GM10248 (cell line): ENCODE measurements around the gene GATD1.
A peak's percentile ranks its signal among the peaks of the same experiment; 100 is the strongest.

Experiments used
- CTCF ChIA-PET: fragments of 300-600 bp; sonication (Branson Sonifier 250); formaldehyde crosslinking; extraction: SDS; loops from one replicate; lab custom pipeline; 2021; ENCODE audit warnings: antibody characterized with exemption; lab: Yijun Ruan, JAX
- POLR2A ChIA-PET: fragments of 350-650 bp; sonication (Branson Sonifier 250); formaldehyde crosslinking; extraction: SDS; loops from one replicate; lab custom pipeline; 2020; ENCODE audit warnings: antibody characterized with exemption; lab: Yijun Ruan, JAX
- DNase-seq: peaks from one replicate; pipeline ENCODE4 v3.0.0; 2012; ENCODE audit errors: extremely low spot score
- TF ChIP-seq, protein P1 (sequence below): IDR thresholded peaks from 2 replicates; pipeline ENCODE4 v1.5.1; 2012; ENCODE audit warnings: mild to moderate bottlenecking, low read depth; ENCODE audit errors: extremely low read depth, missing control alignments, control extremely low read depth

Gene GATD1

DNA sequence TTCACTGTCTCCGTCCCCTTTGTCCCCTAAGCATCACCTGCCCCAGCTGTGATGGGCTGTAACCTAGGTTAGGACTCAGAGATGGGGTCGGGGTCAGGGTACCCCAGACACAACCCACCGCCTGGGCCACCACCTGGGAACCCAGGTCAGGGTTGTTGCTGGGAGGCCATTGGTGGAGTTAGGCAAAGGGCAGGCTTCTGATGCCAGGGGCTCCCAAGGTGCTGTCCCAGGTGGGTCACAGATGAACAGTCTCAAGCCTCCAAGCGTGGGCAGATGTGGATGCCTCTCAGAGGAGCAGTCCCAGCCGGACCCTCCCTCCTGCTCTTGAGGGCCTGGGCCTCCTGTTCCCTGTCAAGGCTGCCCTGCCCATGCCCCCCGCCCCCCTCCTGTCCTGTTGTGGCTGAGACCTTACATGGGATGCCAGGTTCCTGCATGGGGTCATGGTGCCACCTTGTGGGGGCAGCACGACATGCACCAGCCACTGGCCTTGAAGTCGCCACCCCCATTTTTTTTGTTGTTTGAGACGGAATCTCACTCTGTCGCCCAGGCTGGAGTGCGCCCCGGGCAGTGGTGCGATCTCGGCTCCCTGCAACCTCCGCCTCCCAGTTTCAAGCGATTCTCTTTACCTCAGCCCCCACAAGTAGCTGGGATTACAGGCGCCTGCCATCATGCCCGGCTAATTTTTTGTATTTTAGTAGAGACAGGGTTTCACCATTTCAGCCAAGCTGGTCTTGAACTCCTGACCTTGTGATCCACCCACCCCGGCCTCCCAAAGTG, 12.1 kb downstream of the GATD1 start:
- CTCF ChIA-PET = interaction anchor here (0.7 to 2.7 kb wide), 9 partner anchors 9 to 246 kb away, joined by 3 to 11 read pairs (median 3); partner anchors contain the start of gene GATD1
- POLR2A ChIA-PET = no interaction called here
- TF ChIP-seq, protein P1, sequence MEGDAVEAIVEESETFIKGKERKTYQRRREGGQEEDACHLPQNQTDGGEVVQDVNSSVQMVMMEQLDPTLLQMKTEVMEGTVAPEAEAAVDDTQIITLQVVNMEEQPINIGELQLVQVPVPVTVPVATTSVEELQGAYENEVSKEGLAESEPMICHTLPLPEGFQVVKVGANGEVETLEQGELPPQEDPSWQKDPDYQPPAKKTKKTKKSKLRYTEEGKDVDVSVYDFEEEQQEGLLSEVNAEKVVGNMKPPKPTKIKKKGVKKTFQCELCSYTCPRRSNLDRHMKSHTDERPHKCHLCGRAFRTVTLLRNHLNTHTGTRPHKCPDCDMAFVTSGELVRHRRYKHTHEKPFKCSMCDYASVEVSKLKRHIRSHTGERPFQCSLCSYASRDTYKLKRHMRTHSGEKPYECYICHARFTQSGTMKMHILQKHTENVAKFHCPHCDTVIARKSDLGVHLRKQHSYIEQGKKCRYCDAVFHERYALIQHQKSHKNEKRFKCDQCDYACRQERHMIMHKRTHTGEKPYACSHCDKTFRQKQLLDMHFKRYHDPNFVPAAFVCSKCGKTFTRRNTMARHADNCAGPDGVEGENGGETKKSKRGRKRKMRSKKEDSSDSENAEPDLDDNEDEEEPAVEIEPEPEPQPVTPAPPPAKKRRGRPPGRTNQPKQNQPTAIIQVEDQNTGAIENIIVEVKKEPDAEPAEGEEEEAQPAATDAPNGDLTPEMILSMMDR = peak; percentile 77
- peak; percentile 70 for DNase-seq

- DNase-seq = no peak
- POLR2A ChIA-PET = no interaction called here
- TF ChIP-seq, protein P1 = no peak
- CTCF ChIA-PET = interaction anchor here (1.1 to 2.7 kb wide), 8 partner anchors 11 to 208 kb away, joined by 3 to 11 read pairs (median 4); partner anchors contain the start of genes GATD1 and TALDO1
Measured at GRCh38 chr11:764322-765024, 12.8 kb downstream of the GATD1 start.

- CTCF ChIA-PET = interaction anchor here (1.1 to 1.6 kb wide), 7 partner anchors 12 to 208 kb away, joined by 3 to 7 read pairs (median 4); partner anchors contain the start of gene TALDO1
- POLR2A ChIA-PET = no interaction called here
- TF ChIP-seq, protein P1 = no peak
- no peak for DNase-seq
Measured at GRCh38 chr11:763549-764321, 13.6 kb downstream of the GATD1 start.

DNA sequence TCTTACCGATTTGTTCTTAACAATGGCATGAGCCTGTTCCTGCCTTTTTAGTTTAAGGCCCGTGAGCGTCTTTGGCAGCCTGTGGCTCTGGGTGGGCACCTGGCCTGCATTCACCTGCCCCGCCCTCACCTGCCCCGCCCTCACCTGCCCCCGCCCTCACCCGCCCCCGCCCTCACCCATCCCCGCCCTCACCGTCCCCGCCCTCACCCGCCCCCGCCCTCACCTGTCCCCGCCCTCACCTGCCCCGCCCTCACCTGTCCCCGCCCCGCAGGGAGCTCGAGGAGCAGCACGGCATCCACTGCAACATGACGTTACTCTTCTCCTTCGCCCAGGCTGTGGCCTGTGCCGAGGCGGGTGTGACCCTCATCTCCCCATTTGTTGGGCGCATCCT, 14.2 kb downstream of the GATD1 start:
- ChIA-PET POLR2A (no interaction called here), CTCF (interaction anchor here (1.1 to 1.6 kb wide), 6 partner anchors 12 to 208 kb away, joined by 3 to 7 read pairs (median 4); partner anchors contain the start of gene TALDO1)
- TF ChIP-seq, protein P1 = no peak
- DNase-seq = no peak

DNA sequence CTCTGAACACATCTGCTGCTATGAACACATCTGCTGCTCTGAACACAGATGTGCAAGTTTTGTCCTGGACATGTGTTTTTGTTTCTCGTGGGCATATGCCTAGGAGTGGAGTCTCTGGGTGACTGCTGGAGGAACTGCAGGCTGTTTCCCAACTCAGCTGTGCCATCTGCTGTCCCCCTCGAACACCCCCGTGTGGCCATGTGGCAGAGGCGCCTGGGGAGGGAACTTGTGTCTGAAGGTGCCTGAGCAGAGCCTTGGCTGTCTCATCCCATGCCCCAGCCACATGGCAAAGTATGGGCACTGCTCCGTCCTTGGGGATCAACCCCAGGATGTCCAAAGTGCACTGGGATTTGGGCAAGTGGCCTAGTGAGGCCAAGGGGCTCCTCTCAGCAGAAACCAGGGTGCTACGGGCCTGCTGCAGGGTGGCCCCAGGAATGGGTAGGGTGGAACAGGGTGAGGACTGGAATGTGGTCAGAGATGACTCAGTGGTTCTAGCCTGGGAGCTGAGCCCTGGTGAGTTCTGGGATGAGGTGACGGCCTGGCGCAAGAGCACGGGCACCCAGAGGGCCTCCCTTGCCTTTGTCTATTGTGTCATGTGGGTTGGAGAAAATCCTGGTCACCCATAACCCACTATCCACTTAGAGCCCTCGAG, 14.7 kb downstream of the GATD1 start:
- DNase-seq = no peak
- TF ChIP-seq, protein P1 = peak; percentile 21
- ChIA-PET POLR2A (no interaction called here), CTCF (interaction anchor here (1.1 to 1.3 kb wide), 3 partner anchors 11 to 208 kb away, joined by 3 to 5 read pairs (median 3); no protein-coding TSS in a partner anchor)
